B cell (primary cell): ENCODE measurements around the gene C9orf43. TPM values are rescaled to one million over a fixed set of nuclear protein-coding genes. Genes with fewer than 3 reads are reported as not detected.

ENCODE experiments used
- ATAC-seq: fragments of 200-7000 bp; cut with Tn5 transposase; one replicate; pipeline ENCODE4 v1.10.0; 2021; ENCODE audit warnings: low read depth, mild to moderate bottlenecking, moderate number of reproducible peaks, moderate library complexity
- CTCF ChIA-PET: fragments of 350-600 bp; sonication (Branson Sonifier 250); formaldehyde crosslinking; loops from one replicate; lab custom pipeline; 2021; ENCODE audit warnings: antibody characterized with exemption, inconsistent platforms; lab: Charles Lee
- POLR2A ChIA-PET: fragments of 350-600 bp; sonication (Branson Sonifier 250); formaldehyde crosslinking; loops from one replicate; lab custom pipeline; 2021; ENCODE audit warnings: antibody characterized with exemption; lab: Charles Lee
- DNase-seq: peaks from one replicate; pipeline ENCODE4 v3.0.0; 2013
- H2AFZ ChIP-seq: 2 replicates; pipeline ENCODE4 v1.6.1; 2012; ENCODE audit warnings: mild to moderate bottlenecking, low read depth, low read length; ENCODE audit not compliant: insufficient read depth, poor library complexity, severe bottlenecking
- H3K27ac ChIP-seq, 2 donors: 1 replicate in 1 of 2; 2 replicates in 1 of 2; pipeline ENCODE4 v1.5.1; 2012 to 2013; ENCODE audit warnings: low read length in 2 of 2, mild to moderate bottlenecking in 2 of 2, moderate library complexity in 1 of 2
- H3K27me3 ChIP-seq, 4 experiments: fragments of 200-600 bp in 1 of 4; sonication (generic) in 1 of 4; replicated peaks in 1 of 4; 1 replicate in 2 of 4; 2 replicates in 2 of 4; pipeline versions ENCODE4 v1.6.1 to v1.7.0; 2013 to 2016; ENCODE audit warnings: low read length in 3 of 4, mild to moderate bottlenecking in 2 of 4, mixed read lengths in 1 of 4, moderate library complexity in 1 of 4; ENCODE audit not compliant: insufficient read depth in 4 of 4, control insufficient read depth in 3 of 4; ENCODE audit errors: control extremely low read depth in 1 of 4
- H3K36me3 ChIP-seq, 2 experiments: replicated peaks in 1 of 2; 1 replicate in 1 of 2; 2 replicates in 1 of 2; pipeline versions ENCODE4 v1.6.1 to v1.7.1; 2013; ENCODE audit warnings: low read length in 1 of 2; ENCODE audit not compliant: insufficient read depth in 2 of 2, control insufficient read depth in 1 of 2; ENCODE audit errors: control extremely low read depth in 1 of 2, extremely low read depth in 1 of 2
- H3K4me1 ChIP-seq, 2 donors: fragments of 200-600 bp in 1 of 2; sonication (generic) in 1 of 2; 1 replicate in 1 of 2; 2 replicates in 1 of 2; pipeline versions ENCODE4 v1.5.1 to v1.6.1; 2013 to 2017; ENCODE audit warnings: low read length in 2 of 2; ENCODE audit not compliant: control insufficient read depth in 2 of 2, insufficient read depth in 2 of 2
- H3K4me2 ChIP-seq: replicated peaks from 2 replicates; pipeline ENCODE3; 2012; ENCODE audit warnings: mild to moderate bottlenecking, low read depth, low read length; ENCODE audit not compliant: poor library complexity, severe bottlenecking
- H3K4me3 ChIP-seq, 5 experiments: fragments of 200-600 bp in 1 of 5; sonication (generic) in 1 of 5; 1 replicate in 3 of 5; 2 replicates in 2 of 5; pipeline versions ENCODE4 v1.5.1 to v1.7.0; 2011 to 2016; ENCODE audit warnings: low read length in 4 of 5, mild to moderate bottlenecking in 4 of 5, low read depth in 2 of 5, control low read depth in 1 of 5, moderate library complexity in 1 of 5; ENCODE audit not compliant: insufficient read depth in 1 of 5; ENCODE audit errors: control extremely low read depth in 1 of 5, extremely low read depth in 1 of 5
- H3K79me2 ChIP-seq: fragments of 200-600 bp; sonication (generic); one replicate; pipeline ENCODE4 v1.6.0; 2016; ENCODE audit warnings: low read length; ENCODE audit not compliant: control insufficient read depth, insufficient read depth
- H3K9ac ChIP-seq: fragments of 200-600 bp; sonication (generic); 2 replicates; pipeline ENCODE4 v1.6.1; 2017; ENCODE audit warnings: mild to moderate bottlenecking, low read length, moderate library complexity
- H3K9me3 ChIP-seq, 3 donors: one replicate each; pipeline versions ENCODE4 v1.6.1 to v1.7.1; 2013; ENCODE audit warnings: low read length in 2 of 3; ENCODE audit not compliant: control insufficient read depth in 2 of 3, insufficient read depth in 1 of 3; ENCODE audit errors: control extremely low read depth in 1 of 3
- H4K20me1 ChIP-seq: 2 replicates; pipeline ENCODE4 v1.6.0; 2012; ENCODE audit warnings: mild to moderate bottlenecking, low read length; ENCODE audit not compliant: insufficient read depth, control insufficient read depth, poor library complexity, severe bottlenecking
- H3K27ac Mint-ChIP-seq: one replicate; pipeline ENCODE4 v1.8.0; 2021; ENCODE audit warnings: mixed read lengths
- H3K27me3 Mint-ChIP-seq: one replicate; pipeline ENCODE4 v1.8.0; 2021; ENCODE audit warnings: mixed read lengths
- H3K4me1 Mint-ChIP-seq: one replicate; pipeline ENCODE4 v1.8.0; 2021; ENCODE audit warnings: mixed read lengths
- H3K4me3 Mint-ChIP-seq: one replicate; pipeline ENCODE4 v1.8.0; 2021; ENCODE audit warnings: mixed read lengths
- H3K9me3 Mint-ChIP-seq: one replicate; pipeline ENCODE4 v1.8.0; 2022; ENCODE audit warnings: mixed read lengths; ENCODE audit not compliant: insufficient read depth
- EZH2 ChIP-seq: IDR thresholded peaks from 2 replicates; pipeline ENCODE4 v1.6.1; 2012; ENCODE audit warnings: borderline replicate concordance, low read depth, mild to moderate bottlenecking, moderate library complexity, low read length; ENCODE audit not compliant: insufficient read depth, poor library complexity, severe bottlenecking
- WGBS: methylation state at CpG from one replicate; pipeline ENCODE4 v1.1.5; 2013; ENCODE audit warnings: missing lambda C conversion rate; ENCODE audit not compliant: insufficient coverage; 5-methylcytosine and 5-hydroxymethylcytosine counted together
- intact Hi-C: fragments of 100-400 bp; cut with micrococcal nuclease; formaldehyde crosslinking; loops from one replicate; pipeline ENCODE4 v1.10.0; 2022
- polyA plus RNA-seq: library from polyadenylated mRNA; depleted of rRNA; stranded (reverse); fragments of >200 nt; gene quantifications from 2 replicates; pipeline ENCODE4 v1.2.3, GENCODE V29; 2012
- total RNA-seq, 2 donors: library from RNA; stranded (reverse); fragments of 120-200 nt in 1 of 2; gene quantifications; 1 replicate in 1 of 2; 2 replicates in 1 of 2; pipeline versions ENCODE4 v1.2.3 to v1.2.4, GENCODE V29; 2013 to 2022
- TF ChIP-seq, protein P1 (sequence below): fragments of 200-600 bp; IDR thresholded peaks from one replicate; pipeline ENCODE4 v1.8.0; 2022; ENCODE audit warnings: antibody characterized with exemption, mild to moderate bottlenecking

Gene C9orf43
- total and polyA plus RNA-seq, 2 donors (not counting 1 experiment from before 2014, with no cell fraction given) = 0.57 to 1.7 TPM

DNA sequence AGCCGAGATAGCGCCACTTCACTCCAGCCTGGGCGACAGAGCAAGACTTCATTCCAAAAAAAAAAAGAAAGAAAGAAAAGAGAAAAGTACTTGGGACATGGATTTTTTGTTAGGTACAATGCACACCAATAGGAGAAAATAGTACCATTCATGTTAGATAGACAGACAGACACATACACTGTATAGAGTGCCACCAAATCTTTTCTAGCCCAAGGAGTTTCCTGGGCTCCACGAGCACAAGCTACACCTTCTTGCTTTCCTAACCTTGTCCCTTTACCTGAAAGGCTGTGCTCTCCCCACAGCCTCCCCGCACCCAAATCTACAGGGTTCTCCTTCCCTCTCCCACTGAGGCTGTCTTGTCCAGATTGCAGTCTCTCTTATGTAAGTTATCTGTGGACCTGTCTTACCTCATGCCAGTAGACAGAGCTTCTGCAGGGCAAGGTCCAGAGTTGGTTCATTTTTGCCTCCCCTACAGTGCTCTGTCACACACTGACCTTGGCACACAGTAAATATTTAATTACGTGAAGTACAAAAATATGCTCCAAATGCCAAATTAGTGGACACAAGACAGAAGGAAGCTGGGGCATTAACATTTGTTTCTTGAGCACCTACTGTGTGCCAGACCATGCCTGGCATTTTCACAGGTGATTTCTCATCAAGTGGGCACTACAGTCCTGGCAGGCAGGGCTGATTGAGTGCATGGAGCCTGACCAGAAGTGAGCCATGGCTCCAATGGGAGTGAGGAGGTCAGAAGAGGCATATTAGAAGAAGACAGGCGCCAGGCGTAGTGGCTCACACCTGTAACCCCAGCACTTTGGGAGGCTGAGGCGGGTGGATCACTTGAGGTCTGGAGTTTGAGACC is 15.3 kb upstream of the C9orf43 start:
- Mint-ChIP-seq H3K4me1 (peaks cover 18% of the 10 kb centered on the region), H3K9me3 (no peaks in the 10 kb centered on the region), H3K4me3 (no peak overlapping the region), H3K27me3 (no peaks in the 10 kb centered on the region), H3K27ac (no peak overlapping the region)
- 100% methylated on average over 4 of the region's 9 CpGs for WGBS
- Histone ChIP-seq H2AFZ (no peak overlapping the region), H3K9me3 (no peaks in the 10 kb centered on the region), H3K4me2 (no peak overlapping the region), H3K4me3 (no peak overlapping the region), H3K27me3 (no peaks in the 10 kb centered on the region), H3K9ac (no peak overlapping the region), H3K79me2 (peaks cover 18% of the 10 kb centered on the region), H3K27ac (no peak overlapping the region), H3K36me3 (peaks cover 0 to 24% of the 10 kb centered on the region in 2 experiments), H3K4me1 (peaks cover 3 to 5% of the 10 kb centered on the region in 2 donors), H4K20me1 (no peaks in the 10 kb centered on the region)
- POLR2A ChIA-PET = interaction anchor here (0.7 kb wide), 1 partner anchor 137 kb away, joined by 9 read pairs; no protein-coding TSS in a partner anchor
- ATAC-seq (no peak), DNase-seq (no peak)
- CTCF ChIA-PET = interaction anchor here (0.7 kb wide), 1 partner anchor 196 kb away, joined by 3 read pairs; no protein-coding TSS in a partner anchor
- no peak for TF ChIP-seq EZH2
- TF ChIP-seq, protein P1, sequence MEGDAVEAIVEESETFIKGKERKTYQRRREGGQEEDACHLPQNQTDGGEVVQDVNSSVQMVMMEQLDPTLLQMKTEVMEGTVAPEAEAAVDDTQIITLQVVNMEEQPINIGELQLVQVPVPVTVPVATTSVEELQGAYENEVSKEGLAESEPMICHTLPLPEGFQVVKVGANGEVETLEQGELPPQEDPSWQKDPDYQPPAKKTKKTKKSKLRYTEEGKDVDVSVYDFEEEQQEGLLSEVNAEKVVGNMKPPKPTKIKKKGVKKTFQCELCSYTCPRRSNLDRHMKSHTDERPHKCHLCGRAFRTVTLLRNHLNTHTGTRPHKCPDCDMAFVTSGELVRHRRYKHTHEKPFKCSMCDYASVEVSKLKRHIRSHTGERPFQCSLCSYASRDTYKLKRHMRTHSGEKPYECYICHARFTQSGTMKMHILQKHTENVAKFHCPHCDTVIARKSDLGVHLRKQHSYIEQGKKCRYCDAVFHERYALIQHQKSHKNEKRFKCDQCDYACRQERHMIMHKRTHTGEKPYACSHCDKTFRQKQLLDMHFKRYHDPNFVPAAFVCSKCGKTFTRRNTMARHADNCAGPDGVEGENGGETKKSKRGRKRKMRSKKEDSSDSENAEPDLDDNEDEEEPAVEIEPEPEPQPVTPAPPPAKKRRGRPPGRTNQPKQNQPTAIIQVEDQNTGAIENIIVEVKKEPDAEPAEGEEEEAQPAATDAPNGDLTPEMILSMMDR = no peak
- intact Hi-C loops = no loop called here

DNA sequence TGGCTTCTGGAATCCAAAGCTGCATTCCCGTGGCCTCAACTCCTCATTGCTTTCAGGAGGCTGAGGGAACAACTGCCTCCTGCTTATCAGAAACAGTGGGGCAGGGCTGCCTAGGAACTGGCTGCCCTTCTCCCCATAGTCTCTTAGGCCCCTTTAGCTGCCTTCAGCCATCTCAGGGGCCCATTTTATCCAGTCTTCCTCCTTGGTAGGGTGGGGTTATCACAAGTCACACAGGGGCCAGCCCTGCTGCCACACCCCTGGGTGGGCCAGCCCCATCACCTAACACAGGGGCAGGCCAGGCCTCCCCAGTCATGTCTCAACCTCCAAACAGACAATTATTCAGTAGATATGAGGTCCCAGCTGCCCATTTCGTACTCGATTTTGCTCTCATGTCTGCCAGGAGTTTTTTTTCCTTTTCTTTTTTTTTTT is 13.3 kb upstream of the C9orf43 start:
- peaks cover 0 to 6% of the 10 kb centered on the region in 2 experiments for H3K36me3 ChIP-seq
- ATAC-seq = no peak
- H3K4me3 ChIP-seq = no peak overlapping the region
- H3K9me3 Mint-ChIP-seq = no peaks in the 10 kb centered on the region
- H3K9me3 ChIP-seq = no peaks in the 10 kb centered on the region
- H3K9ac ChIP-seq = no peak overlapping the region
- peaks cover 28% of the 10 kb centered on the region for H3K4me1 Mint-ChIP-seq
- no peak overlapping the region for H2AFZ ChIP-seq
- H3K4me1 ChIP-seq = peaks cover 10 to 18% of the 10 kb centered on the region in 2 donors
- H4K20me1 ChIP-seq = no peaks in the 10 kb centered on the region
- no peak overlapping the region for H3K27ac Mint-ChIP-seq
- DNase-seq = no peak
- no peaks in the 10 kb centered on the region for H3K27me3 Mint-ChIP-seq
- H3K27me3 ChIP-seq = no peaks in the 10 kb centered on the region
- ChIA-PET POLR2A (interaction anchor here (0.6 kb wide), 1 partner anchor 10 kb away, joined by 6 read pairs; no protein-coding TSS in a partner anchor), CTCF (interaction anchor here (0.6 to 0.7 kb wide), 2 partner anchors 22 to 261 kb away, joined by 3 read pairs; no protein-coding TSS in a partner anchor)
- no peak overlapping the region for H3K4me3 Mint-ChIP-seq
- TF ChIP-seq EZH2 = no peak
- TF ChIP-seq, protein P1 = no peak
- WGBS = 89% methylated on average over 1 of the region's 3 CpGs
- no peak overlapping the region for H3K27ac ChIP-seq
- peaks cover 33% of the 10 kb centered on the region for H3K79me2 ChIP-seq
- no peak overlapping the region for H3K4me2 ChIP-seq
- intact Hi-C loops = no loop called here
